ENCODE data around the gene ZNF503. TPM values are rescaled to one million over a fixed set of nuclear protein-coding genes. Genes with fewer than 3 reads are reported as not detected.

The ZNF503 gene
- polyA plus RNA-seq, 2 of the 4 experiments (the other 2 are of a cell fraction), result 0.54 to 12.8 TPM

DNA sequence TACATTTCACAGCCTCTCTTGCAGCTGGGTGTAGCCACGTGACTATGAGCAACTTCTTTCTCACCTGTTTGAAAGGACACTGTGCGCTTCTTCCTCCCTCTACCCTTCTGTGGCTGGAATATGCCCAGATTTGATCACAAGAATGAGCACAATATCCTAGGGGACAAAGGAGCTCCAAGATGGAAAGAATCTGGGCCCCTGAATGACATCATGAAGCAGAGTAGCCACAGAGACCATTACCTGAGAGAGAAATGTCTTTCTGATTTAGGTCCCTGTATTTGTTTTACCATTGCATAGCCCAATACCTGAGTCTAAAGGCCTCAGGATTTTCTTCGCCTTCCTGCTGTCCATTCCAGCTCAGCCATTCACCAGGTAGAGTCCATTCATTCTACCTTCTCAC is 15.4 kb downstream of the ZNF503 start:
- ATAC-seq (no peak), FAIRE-seq (no peak), DNase-seq (ENCODE audit: low read depth in 1 of 2, low spot score in 1 of 2) (no peak)
- Histone ChIP-seq H3K4me2 (no peak overlapping the region), H3K9me3 (peaks cover 11% of the 10 kb centered on the region; the same call in 2 of the 3 replicates), H3K27ac (no peak overlapping the region), H3K4me3 (no peak overlapping the region), H3K4me1 (no peaks in the 10 kb centered on the region)
- CTCF ChIA-PET, result interaction anchor here (0.6 to 5.5 kb wide), 5 partner anchors 8 to 1800 kb away, joined by 3 to 48 read pairs (median 4); partner anchors contain the start of gene ZNF503
- 29% methylated on average over 3 of the region's 3 CpGs for WGBS (ENCODE audit: missing lambda C conversion rate)
- POLR2A ChIA-PET, result no interaction called here
- TF ChIP-seq, protein P1, sequence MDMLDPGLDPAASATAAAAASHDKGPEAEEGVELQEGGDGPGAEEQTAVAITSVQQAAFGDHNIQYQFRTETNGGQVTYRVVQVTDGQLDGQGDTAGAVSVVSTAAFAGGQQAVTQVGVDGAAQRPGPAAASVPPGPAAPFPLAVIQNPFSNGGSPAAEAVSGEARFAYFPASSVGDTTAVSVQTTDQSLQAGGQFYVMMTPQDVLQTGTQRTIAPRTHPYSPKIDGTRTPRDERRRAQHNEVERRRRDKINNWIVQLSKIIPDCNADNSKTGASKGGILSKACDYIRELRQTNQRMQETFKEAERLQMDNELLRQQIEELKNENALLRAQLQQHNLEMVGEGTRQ (IDR thresholded peaks at IDR 0.05), result 0 out of 2 replicates have a peak, but pooled peaks have one; percentile 3
- no peak for TF ChIP-seq SMC3 (IDR thresholded peaks at IDR 0.05)

DNA sequence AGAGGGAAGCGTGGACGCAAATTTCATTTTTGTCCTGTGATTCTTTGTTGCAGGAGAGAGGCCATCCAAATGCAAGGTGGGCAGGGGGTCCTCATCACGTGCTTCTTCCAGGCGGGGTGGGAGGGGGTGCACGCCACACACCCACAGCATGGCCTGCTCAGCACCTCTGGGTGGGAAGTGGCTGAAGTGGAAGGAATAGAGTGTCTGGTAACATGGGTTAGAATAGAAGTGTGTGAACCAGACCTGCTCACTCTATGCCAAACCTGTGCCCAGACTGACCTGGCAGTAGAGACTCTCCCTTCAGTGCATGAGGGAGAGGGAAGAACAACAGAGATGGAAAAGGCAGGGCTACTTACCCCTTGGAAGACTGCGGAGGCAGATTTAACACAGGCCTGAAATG is 21.7 kb downstream of the ZNF503 start:
- no peak overlapping the region for H3K4me3 ChIP-seq
- DNase-seq (ENCODE audit: low read depth in 1 of 2, low spot score in 1 of 2) (no peak), ATAC-seq (no peak), FAIRE-seq (no peak)
- H3K9me3 ChIP-seq, result no peaks in the 10 kb centered on the region; the same call in 2 of the 3 replicates
- POLR2A ChIA-PET, result no interaction called here
- H3K4me2 ChIP-seq, result no peak overlapping the region
- CTCF ChIA-PET, result interaction anchor here (1.4 to 1.5 kb wide), 2 partner anchors 15 to 16 kb away, joined by 3 to 7 read pairs; no protein-coding TSS in a partner anchor
- H3K4me1 ChIP-seq, result no peaks in the 10 kb centered on the region
- WGBS (ENCODE audit: missing lambda C conversion rate), result 56% methylated on average over 6 of the region's 6 CpGs
- TF ChIP-seq, protein P2, sequence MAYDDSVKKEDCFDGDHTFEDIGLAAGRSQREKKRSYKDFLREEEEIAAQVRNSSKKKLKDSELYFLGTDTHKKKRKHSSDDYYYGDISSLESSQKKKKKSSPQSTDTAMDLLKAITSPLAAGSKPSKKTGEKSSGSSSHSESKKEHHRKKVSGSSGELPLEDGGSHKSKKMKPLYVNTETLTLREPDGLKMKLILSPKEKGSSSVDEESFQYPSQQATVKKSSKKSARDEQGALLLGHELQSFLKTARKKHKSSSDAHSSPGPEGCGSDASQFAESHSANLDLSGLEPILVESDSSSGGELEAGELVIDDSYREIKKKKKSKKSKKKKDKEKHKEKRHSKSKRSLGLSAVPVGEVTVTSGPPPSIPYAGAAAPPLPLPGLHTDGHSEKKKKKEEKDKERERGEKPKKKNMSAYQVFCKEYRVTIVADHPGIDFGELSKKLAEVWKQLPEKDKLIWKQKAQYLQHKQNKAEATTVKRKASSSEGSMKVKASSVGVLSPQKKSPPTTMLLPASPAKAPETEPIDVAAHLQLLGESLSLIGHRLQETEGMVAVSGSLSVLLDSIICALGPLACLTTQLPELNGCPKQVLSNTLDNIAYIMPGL (CRISPR knock-in tag; IDR thresholded peaks at IDR 0.05; ENCODE audit: borderline replicate concordance), result no peak
- TF ChIP-seq, protein P3, sequence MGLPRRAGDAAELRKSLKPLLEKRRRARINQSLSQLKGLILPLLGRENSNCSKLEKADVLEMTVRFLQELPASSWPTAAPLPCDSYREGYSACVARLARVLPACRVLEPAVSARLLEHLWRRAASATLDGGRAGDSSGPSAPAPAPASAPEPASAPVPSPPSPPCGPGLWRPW (IDR thresholded peaks at IDR 0.05), result no peak
- no peak for TF ChIP-seq HOXA7 (CRISPR knock-in tag; IDR thresholded peaks at IDR 0.05)
- TF ChIP-seq KDM1A (IDR thresholded peaks at IDR 0.05; ENCODE audit: low read depth), result no peak
- TF ChIP-seq, protein P4, sequence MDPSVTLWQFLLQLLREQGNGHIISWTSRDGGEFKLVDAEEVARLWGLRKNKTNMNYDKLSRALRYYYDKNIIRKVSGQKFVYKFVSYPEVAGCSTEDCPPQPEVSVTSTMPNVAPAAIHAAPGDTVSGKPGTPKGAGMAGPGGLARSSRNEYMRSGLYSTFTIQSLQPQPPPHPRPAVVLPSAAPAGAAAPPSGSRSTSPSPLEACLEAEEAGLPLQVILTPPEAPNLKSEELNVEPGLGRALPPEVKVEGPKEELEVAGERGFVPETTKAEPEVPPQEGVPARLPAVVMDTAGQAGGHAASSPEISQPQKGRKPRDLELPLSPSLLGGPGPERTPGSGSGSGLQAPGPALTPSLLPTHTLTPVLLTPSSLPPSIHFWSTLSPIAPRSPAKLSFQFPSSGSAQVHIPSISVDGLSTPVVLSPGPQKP (IDR thresholded peaks at IDR 0.05; ENCODE audit: low read depth, low read length), result no peak
- no peak for TF ChIP-seq NFE2L2 (conservative IDR thresholded peaks at IDR 0.05; ENCODE audit: low read length)
- no peak for TF ChIP-seq HOXB5 (CRISPR knock-in tag; IDR thresholded peaks at IDR 0.05)
- TF ChIP-seq CEBPB (IDR thresholded peaks at IDR 0.05), result no peak
- TF ChIP-seq RCOR1 (IDR thresholded peaks at IDR 0.05; ENCODE audit: low read depth, low read length), result no peak
- TF ChIP-seq BHLHE40 (IDR thresholded peaks at IDR 0.05; ENCODE audit: low read depth, low read length), result no peak
- no peak for TF ChIP-seq CBX2 (IDR thresholded peaks at IDR 0.05; ENCODE audit: borderline replicate concordance, low read depth)
- no peak for TF ChIP-seq CHD2 (IDR thresholded peaks at IDR 0.05; ENCODE audit: low read length, partially characterized antibody)
- no peak for TF ChIP-seq EHF (CRISPR knock-in tag; IDR thresholded peaks at IDR 0.05)
- no peak for TF ChIP-seq TFCP2L1 (CRISPR knock-in tag; IDR thresholded peaks at IDR 0.05)
- TF ChIP-seq RNF2 (IDR thresholded peaks at IDR 0.05; ENCODE audit: borderline replicate concordance, low read depth), result no peak
- no peak for TF ChIP-seq EHMT2 (IDR thresholded peaks at IDR 0.05; ENCODE audit: low read depth)
- TF ChIP-seq ZSCAN20 (CRISPR knock-in tag; IDR thresholded peaks at IDR 0.05), result no peak
- TF ChIP-seq RARB (CRISPR knock-in tag; IDR thresholded peaks at IDR 0.05), result no peak
- TF ChIP-seq TP53 (CRISPR knock-in tag; IDR thresholded peaks at IDR 0.05), result no peak
- no peak overlapping the region for H3K27ac ChIP-seq

All from A549 (cell line).